Activated B cell treated with CpG ODN at 0.5 μM for 24 hours (primary cell): Measurements from ENCODE around the gene ZNF879. TPM values are rescaled to one million over a fixed set of nuclear protein-coding genes. Genes with fewer than 3 reads are reported as not detected.

Experiments
- ATAC-seq: fragments of 200-7000 bp; cut with Tn5 transposase; one replicate; pipeline ENCODE4 v1.10.0; 2021; ENCODE audit warnings: low read depth, mild to moderate bottlenecking, moderate library complexity
- CTCF ChIA-PET: fragments of 350-600 bp; sonication (Branson Sonifier 250); formaldehyde crosslinking; loops from one replicate; lab custom pipeline; 2021; ENCODE audit warnings: antibody characterized with exemption; lab: Charles Lee
- POLR2A ChIA-PET: fragments of 350-600 bp; sonication (Branson Sonifier 250); formaldehyde crosslinking; loops from one replicate; lab custom pipeline; 2021; ENCODE audit warnings: antibody characterized with exemption; lab: Charles Lee
- DNase-seq: peaks from one replicate; pipeline ENCODE4 v3.0.0; 2022
- H3K27ac Mint-ChIP-seq: one replicate; pipeline ENCODE4 v1.8.0; 2020; ENCODE audit warnings: mixed read lengths
- H3K27me3 Mint-ChIP-seq: one replicate; pipeline ENCODE4 v1.8.0; 2021; ENCODE audit warnings: mixed read lengths
- H3K36me3 Mint-ChIP-seq: one replicate; pipeline ENCODE4 v1.8.0; 2021; ENCODE audit warnings: low read depth, mixed read lengths
- H3K4me1 Mint-ChIP-seq: one replicate; pipeline ENCODE4 v1.8.0; 2021; ENCODE audit warnings: mixed read lengths
- H3K4me3 Mint-ChIP-seq: one replicate; pipeline ENCODE4 v1.8.0; 2020; ENCODE audit warnings: mild to moderate bottlenecking, mixed read lengths
- H3K9me3 Mint-ChIP-seq: one replicate; pipeline ENCODE4 v1.8.0; 2020; ENCODE audit warnings: mixed read lengths
- CTCF ChIP-seq: fragments of 200-600 bp; IDR thresholded peaks from one replicate; pipeline ENCODE4 v1.8.0; 2022; ENCODE audit warnings: antibody characterized with exemption, mild to moderate bottlenecking
- intact Hi-C: fragments of 100-400 bp; cut with micrococcal nuclease; formaldehyde crosslinking; loops from one replicate; pipeline ENCODE4 v1.15.1; 2024
- total RNA-seq: library from RNA; stranded (reverse); gene quantifications from 2 replicates; pipeline ENCODE4 v1.2.3, GENCODE V29; 2022

The ZNF879 gene
- total RNA-seq, 1 donor from 2014 or later = 9.4 TPM

- Mint-ChIP-seq H3K4me3 (peak overlapping the region; percentile 92), H3K9me3 (peaks cover 15% of the 10 kb centered on the region), H3K4me1 (peaks cover 20% of the 10 kb centered on the region), H3K27ac (peak overlapping the region; percentile 59), H3K27me3 (no peaks in the 10 kb centered on the region), H3K36me3 (peaks cover 34% of the 10 kb centered on the region)
- no peak for TF ChIP-seq CTCF
- intact Hi-C loops = loop anchor here (5.0 kb wide), 2 partner anchors 164 to 434 kb away; partner anchors contain the start of genes CLK4 and ZFP2
- ChIA-PET POLR2A (interaction anchor here (0.6 to 2.0 kb wide), 5 partner anchors 37 to 791 kb away, joined by 3 to 13 read pairs (median 10); partner anchors contain the start of genes HNRNPH1, ZNF354A, ZNF354B and ZNF879), CTCF (interaction anchor here (1.4 kb wide), 1 partner anchor 331 kb away, joined by 7 read pairs; the partner anchor contains the start of gene ZNF354A)
- DNase-seq (no peak), ATAC-seq (no peak)
Observed at GRCh38 chr5:179061025-179061424, 37.4 kb downstream of the ZNF879 start.

- ChIA-PET CTCF (no interaction called here), POLR2A (no interaction called here)
- Mint-ChIP-seq H3K9me3 (peaks cover 28% of the 10 kb centered on the region), H3K4me3 (no peak overlapping the region), H3K36me3 (peaks cover 72% of the 10 kb centered on the region), H3K27me3 (no peaks in the 10 kb centered on the region), H3K27ac (no peak overlapping the region), H3K4me1 (peaks cover 11% of the 10 kb centered on the region)
- DNase-seq (no peak), ATAC-seq (no peak)
- no peak for TF ChIP-seq CTCF
- intact Hi-C loops = no loop called here
Observed at GRCh38 chr5:179065703-179066102, 42.1 kb downstream of the ZNF879 start.

- no peak overlapping the region for H3K4me3 Mint-ChIP-seq
- ATAC-seq (no peak), DNase-seq (no peak)
- ChIA-PET POLR2A (no interaction called here), CTCF (no interaction called here)
- no peak overlapping the region for H3K27ac Mint-ChIP-seq
- H3K36me3 Mint-ChIP-seq = peaks cover 80% of the 10 kb centered on the region
- H3K27me3 Mint-ChIP-seq = no peaks in the 10 kb centered on the region
- peaks cover 55% of the 10 kb centered on the region for H3K9me3 Mint-ChIP-seq
- TF ChIP-seq CTCF = no peak
- H3K4me1 Mint-ChIP-seq = no peaks in the 10 kb centered on the region
- intact Hi-C loops = no loop called here
Observed at GRCh38 chr5:179079165-179079987, 55.8 kb downstream of the ZNF879 start.

- intact Hi-C loops = no loop called here
- H3K27me3 Mint-ChIP-seq = no peaks in the 10 kb centered on the region
- ATAC-seq (no peak), DNase-seq (no peak)
- H3K4me3 Mint-ChIP-seq = no peak overlapping the region
- ChIA-PET POLR2A (no interaction called here), CTCF (no interaction called here)
- TF ChIP-seq CTCF = no peak
- peaks cover 56% of the 10 kb centered on the region for H3K9me3 Mint-ChIP-seq
- no peaks in the 10 kb centered on the region for H3K4me1 Mint-ChIP-seq
- no peak overlapping the region for H3K27ac Mint-ChIP-seq
- peaks cover 76% of the 10 kb centered on the region for H3K36me3 Mint-ChIP-seq
Observed at GRCh38 chr5:179080724-179081123, 57.1 kb downstream of the ZNF879 start.

Other genes with a start within 250 kb of the ZNF879 start
- gene ZNF354B, start 163.9 kb upstream of the ZNF879 start, total RNA-seq = 17.5 and 20.0 TPM in 2 replicates
- 0.44 and 0.95 TPM in 2 replicates for gene ZFP2, start 127.9 kb upstream of the ZNF879 start, total RNA-seq
- not detected in 2 replicates for gene ZNF454, start 82.6 kb upstream of the ZNF879 start, total RNA-seq
- not detected in 2 replicates for gene GRM6, start 28.5 kb upstream of the ZNF879 start, total RNA-seq
- 6.3 and 7.1 TPM in 2 replicates for gene ZNF354C, start 36.6 kb downstream of the ZNF879 start, total RNA-seq